ENCODE results near the gene STXBP6. TPM values are rescaled to one million over a fixed set of nuclear protein-coding genes. Genes with fewer than 3 reads are reported as not detected.

The STXBP6 gene
- total and polyA plus RNA-seq, 10 of the 15 experiments (the other 5 are each of a cell fraction or from before 2014, with no cell fraction given), result 1.2 to 47.3 (median 1.9) TPM

DNA sequence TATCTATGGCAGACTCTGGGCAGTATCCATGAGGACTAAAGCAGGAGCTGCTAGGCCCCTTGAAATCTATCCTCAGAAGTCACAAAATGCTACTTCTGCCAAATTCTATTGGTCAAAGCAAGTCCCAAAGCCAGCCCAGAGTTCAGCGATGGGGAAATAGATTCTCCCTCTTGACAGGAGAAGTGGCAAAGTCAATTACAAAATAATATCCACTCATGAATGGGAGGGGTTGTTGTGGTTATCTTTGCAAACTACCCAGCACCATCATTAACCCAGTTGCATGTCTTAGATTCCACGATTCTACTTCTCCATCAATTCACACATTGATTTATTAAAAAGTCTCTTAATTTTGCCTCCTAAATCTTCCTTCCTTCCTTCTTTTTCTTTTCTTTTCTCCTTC is 30.7 kb upstream of the STXBP6 start:
- H3K27me3 ChIP-seq (replicated peaks in 1 of 2; ENCODE audit: control insufficient read depth in 2 of 2, insufficient read depth in 2 of 2, low read length in 1 of 2), result no peaks in the 10 kb centered on the region
- no peak overlapping the region for H3K4me3 ChIP-seq
- H3K4me2 ChIP-seq (ENCODE audit: control insufficient read depth, insufficient read depth), result no peak overlapping the region
- no TSS peak for BruUV-seq (replicated peaks)
- FAIRE-seq (no peak), DNase-seq (ENCODE audit: low read depth, low spot score) (no peak), ATAC-seq (no peak)
- no peaks in the 10 kb centered on the region for H3K36me3 ChIP-seq (ENCODE audit: control insufficient read depth in 2 of 2, insufficient read depth in 2 of 2, low read length in 1 of 2)
- ChIA-PET SMC1A (ENCODE audit: uncharacterized antibody, unreplicated experiment) (interaction anchor here (1.2 kb wide), 1 partner anchor 269 kb away, joined by 3 read pairs; no protein-coding TSS in a partner anchor), POLR2A (no interaction called here), CTCF (no interaction called here), RAD21 (ENCODE audit: unreplicated experiment) (no interaction called here)
- TF ChIP-seq KAT2A (conservative IDR thresholded peaks at IDR 0.05; ENCODE audit: control insufficient read depth, low read depth, low read length) (no peak), TCF7 (IDR thresholded peaks at IDR 0.05; ENCODE audit: borderline replicate concordance) (no peak), SREBF2 (IDR thresholded peaks at IDR 0.05; ENCODE audit: low read length) (no peak), POU2F2 (IDR thresholded peaks at IDR 0.05; ENCODE audit: borderline replicate concordance, low read depth, low read length) (no peak), BACH1 (IDR thresholded peaks at IDR 0.05; ENCODE audit: borderline replicate concordance) (no peak), TCF12 (IDR thresholded peaks at IDR 0.05; ENCODE audit: low read depth, low read length) (no peak)
- TF ChIP-seq, protein P1, sequence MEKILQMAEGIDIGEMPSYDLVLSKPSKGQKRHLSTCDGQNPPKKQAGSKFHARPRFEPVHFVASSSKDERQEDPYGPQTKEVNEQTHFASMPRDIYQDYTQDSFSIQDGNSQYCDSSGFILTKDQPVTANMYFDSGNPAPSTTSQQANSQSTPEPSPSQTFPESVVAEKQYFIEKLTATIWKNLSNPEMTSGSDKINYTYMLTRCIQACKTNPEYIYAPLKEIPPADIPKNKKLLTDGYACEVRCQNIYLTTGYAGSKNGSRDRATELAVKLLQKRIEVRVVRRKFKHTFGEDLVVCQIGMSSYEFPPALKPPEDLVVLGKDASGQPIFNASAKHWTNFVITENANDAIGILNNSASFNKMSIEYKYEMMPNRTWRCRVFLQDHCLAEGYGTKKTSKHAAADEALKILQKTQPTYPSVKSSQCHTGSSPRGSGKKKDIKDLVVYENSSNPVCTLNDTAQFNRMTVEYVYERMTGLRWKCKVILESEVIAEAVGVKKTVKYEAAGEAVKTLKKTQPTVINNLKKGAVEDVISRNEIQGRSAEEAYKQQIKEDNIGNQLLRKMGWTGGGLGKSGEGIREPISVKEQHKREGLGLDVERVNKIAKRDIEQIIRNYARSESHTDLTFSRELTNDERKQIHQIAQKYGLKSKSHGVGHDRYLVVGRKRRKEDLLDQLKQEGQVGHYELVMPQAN (conservative IDR thresholded peaks at IDR 0.05), result no peak
- H3K9me3 ChIP-seq (replicated peaks; ENCODE audit: control insufficient read depth, insufficient read depth, low read length), result no peaks in the 10 kb centered on the region
- no peak overlapping the region for H3K27ac ChIP-seq (ENCODE audit: control insufficient read depth, insufficient read depth)
- no peaks in the 10 kb centered on the region for H4K20me1 ChIP-seq (ENCODE audit: control insufficient read depth, insufficient read depth)
- H3K9ac ChIP-seq (ENCODE audit: control insufficient read depth, insufficient read depth, low read length), result no peak overlapping the region
- intact Hi-C loops (cut with micrococcal nuclease; ENCODE audit: unreplicated experiment) (no loop called here), in situ Hi-C loops (cut with MboI) (no loop called here)
- 46% methylated on average over 2 of the region's 2 CpGs for WGBS (ENCODE audit: insufficient coverage, insufficient replicate concordance, low lambda C conversion rate, missing lambda C conversion rate)
- no peaks in the 10 kb centered on the region for H3K4me1 ChIP-seq (ENCODE audit: control insufficient read depth, insufficient read depth, low read length)
- no peaks in the 10 kb centered on the region for H3K79me2 ChIP-seq (ENCODE audit: control insufficient read depth, insufficient read depth, low read length)
- no peak overlapping the region for H2AFZ ChIP-seq (ENCODE audit: control insufficient read depth, low read depth, low read length)
